Activated CD4-positive, alpha-beta memory T cell treated with anti-CD3 and anti-CD28 coated beads, Interleukin-2, amount 10 ng/mL, durations not matched to agents 7 days and 5 days (primary cell): ENCODE data around the gene DPEP1. TPM values are rescaled to one million over a fixed set of nuclear protein-coding genes. Genes with fewer than 3 reads are reported as not detected.
"Not testable (repeated sequence)": the region's sequence is repeated elsewhere in the genome, so short reads cannot be mapped to it uniquely, and the experiment has no call there.

ENCODE experiments used
- CTCF ChIA-PET: fragments of 350-600 bp; sonication (Branson Sonifier 250); formaldehyde crosslinking; loops from one replicate; lab custom pipeline; 2021; ENCODE audit warnings: antibody characterized with exemption, inconsistent platforms; lab: Charles Lee
- POLR2A ChIA-PET: fragments of 350-600 bp; sonication (Branson Sonifier 250); formaldehyde crosslinking; loops from one replicate; lab custom pipeline; 2021; ENCODE audit warnings: antibody characterized with exemption; lab: Charles Lee
- DNase-seq: peaks from one replicate; pipeline ENCODE4 v3.0.0-alpha.2; 2020
- H3K27ac Mint-ChIP-seq: one replicate; pipeline ENCODE4 v1.8.0; 2021; ENCODE audit warnings: mild to moderate bottlenecking, mixed read lengths
- H3K27me3 Mint-ChIP-seq: one replicate; pipeline ENCODE4 v1.8.0; 2021; ENCODE audit warnings: mixed read lengths
- H3K36me3 Mint-ChIP-seq: one replicate; pipeline ENCODE4 v1.8.0; 2021; ENCODE audit warnings: low read depth, mixed read lengths
- H3K4me1 Mint-ChIP-seq: one replicate; pipeline ENCODE4 v1.8.0; 2021; ENCODE audit warnings: mixed read lengths
- H3K4me3 Mint-ChIP-seq: one replicate; pipeline ENCODE4 v1.8.0; 2021; ENCODE audit warnings: mild to moderate bottlenecking, mixed read lengths
- H3K9me3 Mint-ChIP-seq: one replicate; pipeline ENCODE4 v1.8.0; 2021; ENCODE audit warnings: mixed read lengths
- total RNA-seq, 2 experiments: library from RNA; stranded (reverse); gene quantifications; one replicate each; pipeline ENCODE4 v1.2.3, GENCODE V29; 2021

The DPEP1 gene
- total RNA-seq, 2 experiments from 2014 or later = not detected

GRCh38 chr16:89658221-89658879, 44.9 kb downstream of the DPEP1 start:
- CTCF ChIA-PET = interaction anchor here (2.0 kb wide), 1 partner anchor 42 kb away, joined by 7 read pairs; the partner anchor contains the start of gene SPATA2L
- H3K9me3 Mint-ChIP-seq = no peaks in the 10 kb centered on the region
- peak; percentile 33 for DNase-seq
- peak overlapping the region; percentile 78 for H3K27ac Mint-ChIP-seq
- H3K36me3 Mint-ChIP-seq = peaks cover 36% of the 10 kb centered on the region
- POLR2A ChIA-PET = interaction anchor here (0.8 to 2.3 kb wide), 11 partner anchors 17 to 206 kb away, joined by 3 to 16 read pairs (median 3); partner anchors contain the start of genes CDK10, SPATA2L and SPG7
- H3K4me1 Mint-ChIP-seq = peaks cover 49% of the 10 kb centered on the region
- no peaks in the 10 kb centered on the region for H3K27me3 Mint-ChIP-seq
- H3K4me3 Mint-ChIP-seq = peak overlapping the region; percentile 90

GRCh38 chr16:89660146-89660545, 46.7 kb downstream of the DPEP1 start:
- Mint-ChIP-seq H3K9me3 (no peaks in the 10 kb centered on the region), H3K36me3 (peaks cover 43% of the 10 kb centered on the region), H3K27me3 (no peaks in the 10 kb centered on the region), H3K4me1 (peaks cover 41% of the 10 kb centered on the region), H3K27ac (peak overlapping the region; percentile 9), H3K4me3 (peak overlapping the region; percentile 7)
- ChIA-PET CTCF (no interaction called here), POLR2A (interaction anchor here (1.3 to 1.4 kb wide), 2 partner anchors 8 to 26 kb away, joined by 3 to 4 read pairs; partner anchors contain the start of gene CDK10)
- no peak for DNase-seq

GRCh38 chr16:89661215-89661614, 47.8 kb downstream of the DPEP1 start:
- Mint-ChIP-seq H3K4me1 (peaks cover 30% of the 10 kb centered on the region), H3K4me3 (no peak overlapping the region), H3K36me3 (peaks cover 41% of the 10 kb centered on the region), H3K27me3 (no peaks in the 10 kb centered on the region), H3K27ac (no peak overlapping the region), H3K9me3 (no peaks in the 10 kb centered on the region)
- DNase-seq = no peak
- CTCF ChIA-PET = interaction anchor here (0.6 kb wide), 1 partner anchor 176 kb away, joined by 5 read pairs; no protein-coding TSS in a partner anchor
- POLR2A ChIA-PET = no interaction called here

- H3K9me3 Mint-ChIP-seq, H3K27me3 Mint-ChIP-seq, POLR2A ChIA-PET, H3K27ac Mint-ChIP-seq, DNase-seq, H3K4me3 Mint-ChIP-seq: not testable (repeated sequence)
- Mint-ChIP-seq H3K4me1 (peaks cover 13% of the 10 kb centered on the region), H3K36me3 (peaks cover 41% of the 10 kb centered on the region)
- CTCF ChIA-PET = interaction anchor here (0.6 kb wide), 1 partner anchor 113 kb away, joined by 5 read pairs; no protein-coding TSS in a partner anchor
Measured at GRCh38 chr16:89664238-89664637, 50.8 kb downstream of the DPEP1 start.

- POLR2A ChIA-PET, H3K9me3 Mint-ChIP-seq, H3K4me3 Mint-ChIP-seq, H3K27ac Mint-ChIP-seq, DNase-seq, H3K27me3 Mint-ChIP-seq, CTCF ChIA-PET: not testable (repeated sequence)
- H3K4me1 Mint-ChIP-seq = peaks cover 12% of the 10 kb centered on the region
- peaks cover 19% of the 10 kb centered on the region for H3K36me3 Mint-ChIP-seq
Measured at GRCh38 chr16:89667000-89667399, 53.6 kb downstream of the DPEP1 start.

DNA sequence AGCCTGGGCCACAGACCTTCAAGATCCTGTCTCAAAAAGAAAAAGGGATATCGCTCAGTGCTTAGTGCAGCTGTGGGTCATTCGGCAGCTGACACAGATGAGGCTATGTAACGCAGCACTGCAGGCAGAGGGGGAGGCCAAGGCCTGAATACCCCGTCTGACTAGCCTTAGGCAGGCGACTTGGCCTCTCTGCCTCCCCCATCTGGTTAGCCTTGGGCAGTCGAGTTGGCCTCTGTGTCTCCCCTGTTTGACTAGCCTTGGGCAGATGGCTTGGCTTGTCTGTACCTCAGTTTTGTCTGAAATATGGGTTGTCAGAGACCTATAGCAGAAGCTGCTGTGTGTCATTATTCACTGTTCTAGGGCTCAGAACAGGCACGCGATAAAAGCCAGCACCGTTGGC, 54.2 kb downstream of the DPEP1 start:
- DNase-seq = no peak
- Mint-ChIP-seq H3K27me3 (no peaks in the 10 kb centered on the region), H3K4me1 (peaks cover 12% of the 10 kb centered on the region), H3K9me3 (no peaks in the 10 kb centered on the region), H3K36me3 (peaks cover 18% of the 10 kb centered on the region), H3K4me3 (no peak overlapping the region), H3K27ac (no peak overlapping the region)
- CTCF ChIA-PET = interaction anchor here (0.9 kb wide), 1 partner anchor 92 kb away, joined by 3 read pairs; the partner anchor contains the start of gene CPNE7
- POLR2A ChIA-PET = interaction anchor here (1.0 kb wide), 1 partner anchor 8 kb away, joined by 3 read pairs; no protein-coding TSS in a partner anchor

- no peak for DNase-seq
- H3K9me3 Mint-ChIP-seq = no peaks in the 10 kb centered on the region
- H3K27ac Mint-ChIP-seq = no peak overlapping the region
- ChIA-PET CTCF (interaction anchor here (0.5 to 0.9 kb wide), 2 partner anchors 18 to 93 kb away, joined by 3 read pairs; partner anchors contain the start of genes CDK10 and CPNE7), POLR2A (interaction anchor here (1.0 kb wide), 1 partner anchor 9 kb away, joined by 3 read pairs; no protein-coding TSS in a partner anchor)
- H3K36me3 Mint-ChIP-seq = peaks cover 9% of the 10 kb centered on the region
- H3K27me3 Mint-ChIP-seq = no peaks in the 10 kb centered on the region
- H3K4me1 Mint-ChIP-seq = peaks cover 12% of the 10 kb centered on the region
- H3K4me3 Mint-ChIP-seq = no peak overlapping the region
Measured at GRCh38 chr16:89668790-89669158, 55.3 kb downstream of the DPEP1 start.

- Mint-ChIP-seq H3K9me3 (no peaks in the 10 kb centered on the region), H3K4me1 (peaks cover 12% of the 10 kb centered on the region), H3K27ac (no peak overlapping the region), H3K36me3 (peaks cover 4% of the 10 kb centered on the region), H3K4me3 (no peak overlapping the region), H3K27me3 (no peaks in the 10 kb centered on the region)
- no peak for DNase-seq
- ChIA-PET CTCF (interaction anchor here (1.9 kb wide), 1 partner anchor 30 kb away, joined by 7 read pairs; no protein-coding TSS in a partner anchor), POLR2A (interaction anchor here (1.5 kb wide), 1 partner anchor 204 kb away, joined by 3 read pairs; the partner anchor contains the start of gene TCF25)
Measured at GRCh38 chr16:89669755-89670154, 56.3 kb downstream of the DPEP1 start.

DNA sequence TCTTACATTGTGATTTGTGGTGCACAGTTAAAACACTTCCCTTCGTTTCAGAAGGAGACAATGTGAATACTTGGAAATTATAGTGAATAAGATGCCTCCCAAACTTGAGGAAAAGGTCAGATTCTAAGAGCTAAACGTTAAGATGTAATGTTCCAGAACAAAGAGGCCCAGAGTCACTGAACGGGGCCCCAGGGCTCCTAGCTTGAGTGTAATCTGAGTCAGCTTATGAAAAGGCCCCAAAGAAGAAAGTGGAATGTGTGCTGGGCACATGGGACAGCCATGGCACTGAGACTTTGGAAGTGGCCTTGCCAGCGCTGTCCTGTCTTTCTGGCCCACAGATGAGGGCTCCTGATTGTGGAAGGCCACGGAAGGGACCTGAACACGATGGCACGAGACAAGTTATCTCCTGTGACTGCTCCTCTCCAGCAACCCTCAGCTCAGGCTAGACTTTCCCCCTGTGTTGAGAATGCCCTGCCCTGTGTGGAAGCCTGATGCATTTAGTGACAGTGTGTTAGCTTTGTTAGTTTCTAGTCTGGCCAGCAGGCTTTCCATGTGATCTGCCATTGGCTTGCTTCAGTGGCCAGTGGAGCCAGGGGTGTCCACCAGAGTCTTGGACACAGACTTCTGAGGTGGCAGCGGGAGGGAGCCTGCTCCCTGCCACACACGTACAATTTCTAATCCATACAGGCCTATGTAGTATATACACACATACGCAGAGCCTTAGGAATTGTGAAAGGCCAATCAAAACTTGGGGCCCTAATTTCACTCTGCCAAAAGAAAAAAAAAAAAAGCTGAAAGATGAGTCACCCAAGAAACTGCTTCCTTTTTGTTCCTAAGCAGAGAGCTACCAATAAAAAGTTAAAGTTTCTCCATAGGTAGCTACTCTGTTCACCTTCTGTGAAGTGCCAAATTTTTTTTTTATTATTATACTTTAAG, 57.3 kb downstream of the DPEP1 start:
- peaks cover 12% of the 10 kb centered on the region for H3K4me1 Mint-ChIP-seq
- no peaks in the 10 kb centered on the region for H3K27me3 Mint-ChIP-seq
- no peak overlapping the region for H3K27ac Mint-ChIP-seq
- DNase-seq = no peak
- CTCF ChIA-PET = interaction anchor here (0.5 to 1.9 kb wide), 4 partner anchors 29 to 189 kb away, joined by 3 to 7 read pairs (median 3); no protein-coding TSS in a partner anchor
- POLR2A ChIA-PET = interaction anchor here (1.5 kb wide), 1 partner anchor 203 kb away, joined by 3 read pairs; the partner anchor contains the start of gene TCF25
- H3K36me3 Mint-ChIP-seq = no peaks in the 10 kb centered on the region
- no peak overlapping the region for H3K4me3 Mint-ChIP-seq
- no peaks in the 10 kb centered on the region for H3K9me3 Mint-ChIP-seq

DNA sequence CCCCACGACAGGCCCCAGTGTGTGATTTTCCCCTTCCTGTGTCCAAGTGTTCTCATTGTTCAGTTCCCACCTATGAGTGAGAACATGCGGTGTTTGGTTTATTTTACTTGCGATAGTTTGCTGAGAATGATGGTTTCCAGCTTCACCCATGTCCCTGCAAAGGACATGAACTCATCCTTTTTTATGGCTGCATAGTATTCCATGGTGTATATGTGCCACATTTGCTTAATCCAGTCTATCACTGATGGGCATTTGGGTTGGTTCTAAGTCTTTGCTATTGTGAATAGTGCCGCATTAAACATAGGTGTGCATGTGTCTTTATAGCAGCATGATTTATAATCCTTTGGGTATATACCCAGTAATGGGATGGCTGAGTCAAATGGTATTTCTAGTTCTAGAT, 58.1 kb downstream of the DPEP1 start:
- H3K36me3 Mint-ChIP-seq, H3K27ac Mint-ChIP-seq, DNase-seq, H3K4me3 Mint-ChIP-seq, POLR2A ChIA-PET, H3K9me3 Mint-ChIP-seq, H3K27me3 Mint-ChIP-seq: not testable (repeated sequence)
- H3K4me1 Mint-ChIP-seq = peaks cover 12% of the 10 kb centered on the region
- CTCF ChIA-PET = interaction anchor here (0.5 to 1.9 kb wide), 4 partner anchors 28 to 189 kb away, joined by 3 to 7 read pairs (median 3); no protein-coding TSS in a partner anchor

GRCh38 chr16:89672177-89672941, 58.9 kb downstream of the DPEP1 start:
- Mint-ChIP-seq H3K36me3 (no peaks in the 10 kb centered on the region), H3K4me3 (no peak overlapping the region), H3K9me3 (no peaks in the 10 kb centered on the region), H3K27ac (no peak overlapping the region), H3K4me1 (peaks cover 12% of the 10 kb centered on the region), H3K27me3 (no peaks in the 10 kb centered on the region)
- ChIA-PET CTCF (interaction anchor here (0.6 to 1.4 kb wide), 3 partner anchors 14 to 129 kb away, joined by 3 read pairs; partner anchors contain the start of gene CDK10), POLR2A (no interaction called here)
- no peak for DNase-seq

GRCh38 chr16:89678258-89678657, 64.8 kb downstream of the DPEP1 start:
- Mint-ChIP-seq H3K4me3 (no peak overlapping the region), H3K27me3 (no peaks in the 10 kb centered on the region), H3K4me1 (no peaks in the 10 kb centered on the region), H3K27ac (no peak overlapping the region), H3K9me3 (no peaks in the 10 kb centered on the region), H3K36me3 (no peaks in the 10 kb centered on the region)
- DNase-seq = no peak
- ChIA-PET CTCF (no interaction called here), POLR2A (no interaction called here)
